ENCODE measurements around the gene SLC6A3. TPM values are rescaled to one million over a fixed set of nuclear protein-coding genes. Genes with fewer than 3 reads are reported as not detected.

SLC6A3 gene
- total RNA-seq, 1 experiment from 2014 or later, result 0.74 TPM

- ATAC-seq, result no peak
- Mint-ChIP-seq H3K36me3 (peaks cover 64% of the 10 kb centered on the region), H3K27ac (no peak overlapping the region), H3K9me3 (peaks cover 19% of the 10 kb centered on the region), H3K27me3 (ENCODE audit: low read depth) (no peaks in the 10 kb centered on the region), H3K4me1 (no peaks in the 10 kb centered on the region; the same call in 1 of the 2 replicates), H3K4me3 (no peak overlapping the region)
- TF ChIP-seq GTF2I (CRISPR knock-in tag; conservative IDR thresholded peaks at IDR 0.05) (no peak), CREM (CRISPR knock-in tag; IDR thresholded peaks at IDR 0.05) (no peak), E2F5 (CRISPR knock-in tag; IDR thresholded peaks at IDR 0.05) (no peak), SOX15 (CRISPR knock-in tag; IDR thresholded peaks at IDR 0.05) (no peak), EMX1 (CRISPR knock-in tag; IDR thresholded peaks at IDR 0.05) (no peak), JAZF1 (CRISPR knock-in tag; IDR thresholded peaks at IDR 0.05) (no peak), ZNF532 (CRISPR knock-in tag; IDR thresholded peaks at IDR 0.05; ENCODE audit: borderline replicate concordance) (no peak), NR2C2 (CRISPR knock-in tag; IDR thresholded peaks at IDR 0.05) (no peak), RELA (CRISPR knock-in tag; IDR thresholded peaks at IDR 0.05; ENCODE audit: borderline replicate concordance) (no peak), ZNF423 (CRISPR knock-in tag; IDR thresholded peaks at IDR 0.05) (no peak)
- DNase-seq (ENCODE audit: low spot score), result no peak
- ChIA-PET POLR2A (no interaction called here), CTCF (interaction anchor here (1.2 kb wide), 1 partner anchor 86 kb away, joined by 3 read pairs; no protein-coding TSS in a partner anchor)
Observed at GRCh38 chr5:1465966-1466471, 20.8 kb upstream of the SLC6A3 start.

GRCh38 chr5:1465117-1465516 is 19.9 kb upstream of the SLC6A3 start:
- ChIA-PET CTCF (no interaction called here), POLR2A (no interaction called here)
- H3K36me3 Mint-ChIP-seq, result peaks cover 67% of the 10 kb centered on the region
- no peak for ATAC-seq
- no peaks in the 10 kb centered on the region; the same call in 1 of the 2 replicates for H3K4me1 Mint-ChIP-seq
- H3K27ac Mint-ChIP-seq, result no peak overlapping the region; the same call in 1 of the 2 replicates
- no peak for DNase-seq (ENCODE audit: low spot score)
- no peaks in the 10 kb centered on the region for H3K27me3 Mint-ChIP-seq (ENCODE audit: low read depth)
- H3K4me3 Mint-ChIP-seq, result no peak overlapping the region
- TF ChIP-seq CBFB (CRISPR knock-in tag; IDR thresholded peaks at IDR 0.05; ENCODE audit: low read depth) (no peak), ATF3 (CRISPR knock-in tag; conservative IDR thresholded peaks at IDR 0.05) (no peak), NR3C1 (CRISPR knock-in tag; conservative IDR thresholded peaks at IDR 0.05; ENCODE audit: low read depth) (no peak), ESRRA (CRISPR knock-in tag; IDR thresholded peaks at IDR 0.05; ENCODE audit: borderline replicate concordance) (no peak), ZNF317 (CRISPR knock-in tag; IDR thresholded peaks at IDR 0.05; ENCODE audit: borderline replicate concordance, low read depth) (no peak), ATF2 (CRISPR knock-in tag; IDR thresholded peaks at IDR 0.05; ENCODE audit: borderline replicate concordance, low read depth) (no peak), JAZF1 (CRISPR knock-in tag; IDR thresholded peaks at IDR 0.05) (no peak), GRHL2 (CRISPR knock-in tag; IDR thresholded peaks at IDR 0.05; ENCODE audit: insufficient replicate concordance, severe bottlenecking) (no peak), RELA (CRISPR knock-in tag; IDR thresholded peaks at IDR 0.05; ENCODE audit: borderline replicate concordance) (no peak), MAX (CRISPR knock-in tag; IDR thresholded peaks at IDR 0.05) (no peak), MXD4 (CRISPR knock-in tag; IDR thresholded peaks at IDR 0.05; ENCODE audit: borderline replicate concordance) (no peak)
- peaks cover 21% of the 10 kb centered on the region for H3K9me3 Mint-ChIP-seq
